DMS53 (cell line): Measurements from ENCODE around the gene BBS4.

Experiments
- DNase-seq: peaks from one replicate; lab custom pipeline; 2025; lab: John Stamatoyannopoulos, UW

Gene BBS4

GRCh38 chr15:72764656-72765055, 78.6 kb downstream of the BBS4 start:
- DNase-seq: no peak

DNA sequence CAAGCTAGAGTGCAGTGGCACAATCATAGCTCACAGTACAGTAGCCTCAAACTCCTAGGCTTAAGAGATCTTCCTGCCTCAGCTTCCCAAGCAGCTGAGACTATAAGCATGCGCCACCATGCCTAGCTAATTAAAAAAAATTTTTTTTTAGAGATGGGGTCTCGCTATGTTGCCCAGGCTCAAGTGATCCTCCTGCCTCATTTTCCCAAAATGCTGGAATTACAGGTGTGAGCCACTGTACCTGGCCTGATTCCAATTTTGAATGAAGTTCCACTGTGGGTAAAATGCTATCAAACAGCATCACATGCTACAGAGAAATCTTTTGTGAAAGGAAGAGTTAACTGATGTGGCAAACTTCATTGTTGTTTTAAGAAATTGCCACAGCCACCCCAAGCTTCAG, 80.0 kb downstream of the BBS4 start:
- DNase-seq: no peak

- no peak for DNase-seq
These were observed 80.8 kb downstream of the BBS4 start for GRCh38 chr15:72766780-72767179.

GRCh38 chr15:72770673-72771328, 84.8 kb downstream of the BBS4 start:
- peak; percentile 6 for DNase-seq

GRCh38 chr15:72771329-72771725, 85.3 kb downstream of the BBS4 start:
- DNase-seq: no peak

DNA sequence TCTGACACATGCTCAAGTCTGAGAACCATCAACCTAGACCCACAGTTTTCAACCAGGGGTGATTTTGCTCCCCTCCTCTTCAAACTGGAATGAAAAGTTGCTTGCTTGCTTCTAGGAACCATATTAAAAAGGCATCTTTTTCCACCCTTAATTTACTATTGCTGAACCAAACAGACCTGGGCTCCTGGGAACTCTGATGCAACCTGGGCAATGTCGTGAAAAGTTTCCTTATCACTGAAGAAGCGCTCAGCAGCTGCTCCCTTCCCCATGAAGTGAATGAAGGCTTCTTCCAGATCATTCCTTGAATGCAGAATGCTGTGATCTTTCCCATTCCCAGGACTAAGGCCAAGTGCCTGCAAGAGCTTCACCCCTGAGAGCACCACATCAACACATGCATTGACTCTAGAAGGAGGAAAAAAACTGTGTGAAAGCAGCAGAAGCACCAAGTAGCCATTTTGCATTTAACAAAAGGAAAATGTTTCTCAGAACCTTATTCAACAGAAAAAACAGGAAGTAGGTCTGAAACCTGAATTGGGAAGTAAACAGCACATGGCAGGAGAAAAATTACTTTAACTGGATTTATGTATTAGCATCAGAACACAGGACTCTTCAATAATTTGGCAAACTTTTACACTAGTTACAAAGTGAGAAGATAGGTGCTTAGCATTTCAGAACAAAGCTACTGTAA, 88.8 kb downstream of the BBS4 start:
- DNase-seq: no peak

- no peak for DNase-seq
These were observed 92.8 kb downstream of the BBS4 start for GRCh38 chr15:72778796-72779195.

- DNase-seq: no peak
These were observed 95.6 kb downstream of the BBS4 start for GRCh38 chr15:72781631-72782030.

DNA sequence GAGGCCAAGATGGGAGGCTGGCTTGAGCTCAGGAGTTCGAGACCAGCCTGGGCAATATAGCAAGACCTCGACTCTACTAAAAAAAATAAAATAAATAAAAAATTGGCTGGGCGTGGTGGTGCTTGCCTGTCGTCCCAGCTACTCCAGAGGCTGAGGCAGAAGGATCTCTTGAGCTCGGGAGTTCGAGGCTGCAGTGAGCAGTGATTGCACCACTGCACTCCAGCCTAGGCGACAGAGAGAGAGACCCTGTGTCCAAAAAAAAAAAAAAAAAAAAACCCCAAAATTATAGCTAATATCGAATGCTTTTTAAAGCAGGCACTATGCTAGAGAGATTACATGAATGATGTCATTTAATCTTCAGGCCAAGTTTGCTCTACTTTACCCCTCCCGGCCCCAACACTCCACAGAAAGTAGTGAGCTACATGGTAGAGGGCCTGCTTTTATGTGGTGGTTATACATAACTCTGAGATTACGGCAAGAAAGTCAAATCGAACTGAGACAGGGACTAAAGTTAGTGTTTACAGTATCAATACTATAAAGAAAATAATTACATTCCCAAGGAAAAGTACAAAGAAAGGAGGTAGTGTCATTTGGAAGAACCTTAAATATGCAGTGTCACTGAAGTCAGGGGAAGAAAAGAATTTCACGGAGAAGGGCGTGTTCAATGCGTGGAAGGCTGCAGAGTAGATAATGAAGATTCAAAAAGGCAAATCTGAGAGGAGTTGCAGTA, 96.4 kb downstream of the BBS4 start:
- DNase-seq: peak; percentile 28

GRCh38 chr15:72783004-72783639, 97.1 kb downstream of the BBS4 start:
- peak; percentile 67 for DNase-seq

DNA sequence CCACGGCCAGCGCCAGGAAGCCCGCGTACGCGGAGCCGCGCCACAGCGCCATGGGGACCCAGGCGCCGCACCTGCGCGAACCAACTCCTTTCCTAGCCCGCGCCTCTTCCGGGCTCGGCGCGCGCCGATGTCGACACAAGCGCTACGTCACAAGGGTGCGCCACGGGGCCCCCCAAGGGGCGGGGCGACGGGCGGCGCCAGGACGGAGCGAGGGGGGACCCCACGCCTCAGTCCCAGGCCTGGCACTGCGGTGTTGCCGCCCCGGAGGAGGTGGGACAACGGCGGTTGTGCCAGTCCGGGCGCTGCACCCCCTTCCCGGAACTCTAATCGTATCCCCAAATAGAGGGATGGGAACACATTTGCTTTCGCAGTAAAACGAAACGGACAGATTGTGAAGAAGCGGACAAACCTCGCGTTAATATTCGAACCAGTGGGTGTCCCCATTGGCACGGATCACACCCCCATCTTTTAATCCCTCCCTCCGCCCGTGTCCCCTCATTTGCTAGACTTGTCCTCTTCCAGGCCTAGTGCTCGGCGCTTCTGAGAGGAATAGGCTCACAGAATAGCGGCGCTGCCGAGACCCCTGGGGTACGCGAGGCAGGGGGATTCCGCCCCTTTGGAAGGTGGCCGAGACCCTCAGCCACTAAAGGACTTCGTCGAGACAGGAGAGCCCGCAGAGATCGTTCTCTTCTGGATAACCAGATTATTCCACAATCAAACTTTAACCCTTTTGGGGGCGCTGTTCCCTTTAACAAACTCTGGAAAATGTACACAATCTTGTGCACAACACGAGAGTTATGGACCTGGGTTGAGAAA, 97.8 kb downstream of the BBS4 start, which contains the start of gene ADPGK:
Gene ADPGK, minus strand, starts transcription at position 119 of the 816 bp plus-strand sequence. Its CDS starts 67 bp downstream, at position 52.
- DNase-seq: peak; percentile 95

GRCh38 chr15:72784456-72784876, 98.5 kb downstream of the BBS4 start:
- DNase-seq: no peak

- no peak for DNase-seq
These were observed 99.4 kb downstream of the BBS4 start for GRCh38 chr15:72785432-72785831.

DNA sequence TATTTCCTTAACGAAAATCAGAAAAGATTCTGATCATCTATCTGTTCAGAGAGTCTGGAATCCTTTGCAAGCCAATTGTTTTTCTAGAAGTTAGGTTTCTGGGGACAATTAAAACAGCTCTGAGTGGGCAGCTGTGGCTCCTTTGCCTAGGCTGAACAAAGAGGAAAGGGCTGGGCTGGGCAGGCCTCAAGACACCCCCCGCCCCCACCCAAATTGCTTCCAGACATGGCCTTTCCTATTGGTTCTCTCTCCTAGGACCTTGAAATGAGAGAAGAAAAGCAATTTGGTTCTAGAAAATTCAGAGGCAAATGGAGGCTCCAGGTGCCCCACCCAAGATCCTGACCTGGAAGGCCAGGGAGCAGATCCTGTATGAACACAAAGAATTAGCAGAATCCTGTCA, 99.8 kb downstream of the BBS4 start:
- no peak for DNase-seq

DNA sequence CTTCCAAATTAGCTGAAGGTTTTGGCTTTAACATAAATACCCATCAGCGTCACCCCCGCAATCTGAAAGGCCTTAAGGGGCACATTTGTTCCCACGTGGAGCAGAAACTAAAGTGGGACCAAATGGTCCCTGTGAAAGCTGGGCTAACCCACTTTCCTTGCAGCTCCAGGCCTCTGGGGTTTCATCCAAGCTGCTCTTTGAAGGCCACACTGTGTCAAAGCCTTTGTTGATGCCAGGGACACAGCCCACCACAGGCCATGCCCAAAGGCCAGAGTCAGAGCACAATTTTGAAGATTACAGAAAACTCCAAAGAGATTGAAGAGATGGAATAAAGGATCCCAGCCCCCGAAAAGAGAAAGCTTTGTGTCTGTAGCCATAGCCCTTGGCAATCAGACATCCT, 100.2 kb downstream of the BBS4 start:
- DNase-seq: no peak

DNA sequence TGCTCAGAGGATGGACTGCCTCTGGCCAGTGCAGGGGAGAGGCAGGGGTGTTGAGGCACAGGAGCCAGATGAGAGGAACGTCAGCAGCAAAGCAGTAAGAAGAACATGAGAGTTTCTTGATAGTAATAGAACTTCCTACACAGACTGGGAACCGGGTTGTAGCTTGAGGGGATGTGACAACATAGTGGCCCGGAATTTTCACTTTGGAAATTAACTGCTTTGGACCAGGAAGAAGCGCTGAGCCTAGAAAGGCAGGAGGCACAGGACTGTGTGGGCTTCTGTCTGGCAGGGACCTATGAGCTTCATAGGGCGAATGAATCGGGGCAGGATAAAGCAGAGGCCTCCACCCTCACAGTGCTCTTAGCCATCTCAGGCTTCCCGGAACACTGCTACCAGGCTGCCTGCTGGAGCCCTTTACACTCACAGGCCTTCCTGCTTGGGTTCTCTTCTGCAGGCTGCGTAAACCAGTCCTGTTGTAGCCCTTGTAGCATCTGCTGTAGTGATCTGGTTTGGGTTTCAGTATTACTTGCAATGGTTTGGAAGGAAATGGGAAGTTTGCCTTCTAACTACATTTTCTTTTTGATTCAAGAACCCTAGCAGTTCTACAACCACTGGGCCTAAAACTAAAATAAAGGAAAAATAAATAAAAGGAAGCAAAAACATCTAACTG, 100.8 kb downstream of the BBS4 start:
- DNase-seq: no peak

GRCh38 chr15:72787526-72787925, 101.5 kb downstream of the BBS4 start:
- DNase-seq: no peak
